Left renal cortex interstitium (tissue), 4 donors: Measurements from ENCODE around the gene DAP. TPM values are rescaled to one million over a fixed set of nuclear protein-coding genes. Genes with fewer than 3 reads are reported as not detected.
"Not testable (repeated sequence)": the region's sequence is repeated elsewhere in the genome, so short reads cannot be mapped to it uniquely, and the experiment has no call there.

Experiments
- DNase-seq, 4 donors: peaks; one replicate each; pipeline ENCODE4 v3.0.0-alpha.2; 2013; ENCODE audit warnings: low read depth in 4 of 4, low spot score in 2 of 4, missing footprints in 1 of 4
- polyA plus RNA-seq, 4 donors: library from polyadenylated mRNA; unstranded; fragments of 120-200 nt; gene quantifications; one replicate each; pipeline ENCODE4 v1.2.1, GENCODE V29; 2013; ENCODE audit not compliant: insufficient read length in 4 of 4

The DAP gene
- polyA plus RNA-seq = 100 to 1,000 TPM in 3 of 4 donors, 10 to 100 TPM in 1; 98.3 to 140 (median 126) TPM

DNA sequence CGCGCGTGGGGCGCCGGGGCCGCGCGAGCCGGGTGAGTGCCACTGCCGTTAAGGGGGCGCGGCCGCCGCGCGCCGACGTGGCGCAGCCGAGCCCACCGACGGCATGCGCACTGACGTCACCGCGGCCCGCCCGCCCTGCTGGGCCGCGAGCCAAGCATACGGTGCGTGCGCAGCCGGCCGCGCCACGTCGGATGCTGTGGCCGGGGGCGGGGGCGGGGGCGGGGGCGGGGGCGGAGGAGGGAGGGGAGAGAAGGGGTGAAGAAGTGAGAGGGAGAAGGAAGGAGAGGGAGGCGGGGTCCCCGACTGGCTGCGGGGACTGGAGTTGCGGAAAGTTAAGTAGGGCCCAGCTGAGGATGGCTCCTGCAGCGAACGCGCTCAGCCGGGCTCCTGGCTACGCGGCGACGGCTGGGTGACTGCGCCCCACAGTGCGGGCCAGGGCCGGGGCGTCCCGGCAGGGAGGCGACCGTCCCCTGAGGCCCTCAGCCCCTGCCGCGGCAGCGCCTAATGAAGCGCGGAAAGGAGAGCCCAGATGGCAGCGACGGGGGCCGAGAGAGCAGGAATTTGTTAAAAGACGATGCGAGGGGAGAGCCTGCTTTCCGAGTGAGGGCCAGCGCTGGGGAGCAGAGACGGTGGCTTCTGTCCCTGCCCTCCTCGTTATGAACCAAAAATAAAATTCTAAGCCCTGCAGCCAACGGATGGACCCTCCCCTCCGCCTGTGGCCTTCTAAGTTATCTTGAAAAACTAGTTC lies at the start of gene DAP:
Gene DAP (minus strand): TSS at position 50 of the 748 bp plus-strand sequence. CDS start 166 bp downstream, outside the sequence.
- peak; percentile 72 to 83 (median 76) for DNase-seq

- no peak for DNase-seq
These were observed 47.6 kb upstream of the DAP start for GRCh38 chr5:10808347-10809226.

DNA sequence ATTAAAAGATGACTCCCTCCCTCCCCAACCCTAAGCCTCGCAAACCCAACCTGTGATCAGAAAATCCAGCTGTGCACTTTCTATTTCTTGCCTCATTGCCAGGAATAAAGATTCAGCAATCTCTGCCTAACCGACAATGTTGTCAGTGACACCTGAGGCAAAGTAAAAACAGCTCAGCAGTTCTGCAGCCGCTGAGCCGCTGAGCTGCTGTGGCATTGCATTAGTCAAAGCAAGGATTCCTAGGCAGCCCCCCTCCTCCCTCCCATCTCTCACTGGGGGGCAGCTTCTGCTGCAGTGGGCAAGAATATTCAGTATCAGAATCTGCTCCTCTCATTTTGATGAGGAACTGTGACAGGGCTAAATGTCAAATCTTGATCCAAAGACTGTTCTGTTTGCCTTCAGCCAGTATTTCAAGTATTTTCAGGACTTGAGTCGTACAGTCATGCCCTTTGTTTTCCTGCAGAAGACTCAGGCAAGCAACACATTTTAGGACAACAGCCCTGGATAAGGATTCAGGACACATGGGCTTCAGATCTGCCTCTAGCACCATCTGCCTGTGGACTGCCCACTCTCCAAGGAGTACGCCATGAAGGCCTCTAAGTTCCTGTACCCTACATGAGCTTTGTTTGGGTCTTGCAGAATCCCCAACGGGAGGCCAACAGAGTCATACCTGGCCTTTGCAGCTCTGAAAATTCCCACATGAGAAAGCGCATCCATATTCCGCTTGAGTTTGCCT lies 41.1 kb upstream of the DAP start:
- no peak for DNase-seq

DNA sequence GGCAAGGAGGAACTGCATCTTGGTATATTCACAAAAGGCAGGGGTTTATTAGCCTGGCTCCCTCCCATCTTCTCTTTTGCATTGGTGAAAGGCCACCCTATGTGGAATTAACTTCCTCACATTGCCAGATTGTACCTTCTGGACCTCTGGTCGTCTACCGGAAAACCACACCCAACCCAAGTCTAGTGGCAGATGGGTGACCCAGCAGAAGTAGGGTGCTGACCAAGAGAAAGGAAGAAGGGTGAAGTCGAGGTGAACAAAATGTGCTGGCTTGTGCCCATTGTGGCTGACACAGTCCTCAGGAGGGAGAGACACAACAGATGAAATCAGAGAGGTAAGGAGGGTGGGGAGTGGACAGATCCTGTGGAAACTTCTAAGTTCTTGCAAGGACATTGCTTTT lies 39.8 kb upstream of the DAP start:
- DNase-seq = no peak

DNA sequence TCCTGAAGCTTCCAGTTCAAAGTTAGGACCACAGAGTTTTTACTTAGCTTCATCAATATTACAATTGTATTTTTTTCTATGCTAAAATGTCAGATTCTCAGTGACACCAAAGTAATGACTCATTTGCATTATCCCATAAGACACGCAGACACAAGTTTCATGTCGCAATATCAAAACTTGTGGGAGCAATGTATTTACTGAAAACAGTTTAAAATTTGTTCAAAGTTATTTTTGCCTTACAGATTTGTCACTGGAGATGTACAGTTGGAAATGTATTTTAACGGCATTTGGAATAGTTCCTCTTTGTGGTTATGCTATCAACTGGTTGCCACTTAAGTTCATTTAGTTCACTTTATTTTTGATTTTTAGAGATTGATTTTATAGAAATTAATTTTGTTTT lies 36.2 kb upstream of the DAP start:
- no peak for DNase-seq

DNA sequence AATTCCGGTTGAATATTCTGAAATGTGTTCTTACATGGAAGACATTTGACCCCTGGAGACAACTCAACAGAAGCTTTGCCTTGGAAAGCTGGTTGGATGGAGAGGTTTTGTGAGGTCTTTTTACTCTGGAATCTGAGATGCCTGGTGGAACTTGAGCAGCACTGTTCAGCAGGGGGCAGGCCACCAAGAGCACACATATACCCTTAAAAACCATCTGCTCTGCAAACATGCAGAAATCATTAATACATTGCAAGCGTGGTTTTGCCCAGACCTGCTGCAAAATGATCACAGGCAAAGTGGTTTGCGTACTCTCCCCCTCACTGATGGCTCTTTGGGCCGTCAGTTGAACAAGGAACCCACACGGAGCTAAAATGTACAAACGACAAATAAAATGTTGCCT lies 32.8 kb upstream of the DAP start:
- no peak for DNase-seq

DNA sequence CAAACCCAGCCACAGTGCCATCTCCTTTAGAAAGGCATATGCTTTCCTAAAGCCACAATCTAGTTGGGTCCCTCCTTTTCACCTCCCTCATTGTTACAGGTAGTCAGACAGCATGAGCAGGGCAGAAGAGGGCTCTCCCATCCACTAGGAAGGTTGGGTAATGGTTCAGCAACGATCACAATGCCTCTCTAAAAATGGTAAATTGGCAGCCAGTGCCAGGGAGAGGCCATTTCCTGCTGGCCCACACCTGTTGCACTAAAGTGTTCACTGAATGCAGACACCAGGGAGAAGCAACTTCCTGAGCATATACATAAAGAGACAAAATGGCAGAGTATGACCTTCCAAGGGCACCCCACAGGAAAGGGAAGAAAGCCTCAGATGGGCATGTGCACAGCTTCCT lies 31.3 kb upstream of the DAP start:
- no peak for DNase-seq

DNA sequence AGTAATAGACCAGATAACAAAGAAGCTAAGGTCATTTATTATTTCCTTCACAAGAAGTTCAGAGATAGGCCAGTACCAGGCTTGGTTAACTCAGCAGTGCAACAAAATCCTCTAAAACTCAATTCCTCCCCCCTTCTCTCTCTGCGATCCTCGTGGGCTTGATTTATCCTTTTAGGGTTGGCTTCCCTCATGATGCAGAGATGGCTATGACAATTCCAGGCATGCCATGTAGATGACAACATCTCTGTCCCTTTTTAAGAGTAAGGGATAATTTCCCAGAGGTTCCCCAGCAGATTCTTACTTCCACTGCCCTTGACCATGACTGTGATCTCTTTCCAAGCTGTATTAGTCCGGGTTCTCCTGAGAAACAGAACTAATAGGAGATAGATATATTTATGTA lies 28.7 kb upstream of the DAP start:
- no peak for DNase-seq

GRCh38 chr5:10789021-10789420 lies 28.0 kb upstream of the DAP start:
- no peak for DNase-seq

DNA sequence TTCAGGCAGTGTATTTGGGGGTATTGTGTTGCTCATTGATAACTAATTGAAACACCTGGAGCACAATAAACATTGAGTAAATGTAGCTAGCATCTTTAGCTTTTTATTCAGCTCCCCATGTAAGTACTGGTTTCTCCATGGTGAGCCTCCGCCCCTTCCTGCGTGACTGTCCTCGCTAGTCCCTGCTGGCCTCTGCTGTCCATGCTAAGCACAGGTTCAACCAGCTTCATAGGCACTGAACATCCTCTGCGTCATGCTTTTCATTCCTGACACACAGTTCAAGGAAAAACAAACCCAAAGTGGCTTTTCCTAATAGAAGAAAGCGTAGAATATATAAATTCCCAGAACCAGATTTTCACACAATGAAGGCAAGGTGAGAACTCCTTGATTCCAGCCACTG lies 27.3 kb upstream of the DAP start:
- no peak for DNase-seq

- no peak for DNase-seq
These were observed 25.8 kb upstream of the DAP start for GRCh38 chr5:10786835-10787234.

- not testable (repeated sequence) for DNase-seq
These were observed 19.2 kb upstream of the DAP start for GRCh38 chr5:10780208-10780607.

- DNase-seq = no peak
These were observed 18.6 kb upstream of the DAP start for GRCh38 chr5:10779592-10779991.

DNA sequence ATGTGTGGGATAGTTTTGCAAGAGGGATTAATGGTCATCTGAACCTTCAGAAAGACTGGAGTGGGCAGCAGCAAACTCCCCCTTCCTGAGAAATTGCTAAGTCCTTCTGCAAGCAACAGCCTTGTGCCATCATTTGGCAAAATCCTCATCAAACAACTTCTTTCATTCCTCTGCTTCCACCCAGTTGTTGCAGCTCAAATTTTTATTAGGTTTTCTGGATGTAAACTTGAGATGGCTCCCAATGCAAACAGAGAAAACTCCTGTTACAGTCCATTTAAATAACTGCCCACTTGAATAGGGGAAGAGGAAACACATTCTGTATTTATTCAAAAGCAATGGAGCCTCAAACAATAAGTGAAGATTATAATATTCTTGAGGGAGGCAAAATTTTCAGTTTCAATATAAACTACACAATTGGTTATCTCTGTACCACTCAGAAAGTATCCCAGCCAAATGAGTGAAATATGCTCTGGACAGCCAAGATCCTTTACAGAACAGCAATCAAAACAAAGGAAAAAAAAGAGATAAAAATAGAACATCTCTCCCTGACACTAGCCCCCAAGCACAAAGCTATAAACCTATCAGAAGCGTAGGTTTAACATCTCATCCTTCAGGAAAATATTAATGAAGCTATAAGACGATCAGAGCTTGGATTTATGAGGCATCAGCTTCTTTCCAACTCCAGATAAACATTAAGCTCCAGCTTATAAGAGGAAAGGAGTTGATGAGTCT lies 17.3 kb upstream of the DAP start:
- DNase-seq = no peak

DNA sequence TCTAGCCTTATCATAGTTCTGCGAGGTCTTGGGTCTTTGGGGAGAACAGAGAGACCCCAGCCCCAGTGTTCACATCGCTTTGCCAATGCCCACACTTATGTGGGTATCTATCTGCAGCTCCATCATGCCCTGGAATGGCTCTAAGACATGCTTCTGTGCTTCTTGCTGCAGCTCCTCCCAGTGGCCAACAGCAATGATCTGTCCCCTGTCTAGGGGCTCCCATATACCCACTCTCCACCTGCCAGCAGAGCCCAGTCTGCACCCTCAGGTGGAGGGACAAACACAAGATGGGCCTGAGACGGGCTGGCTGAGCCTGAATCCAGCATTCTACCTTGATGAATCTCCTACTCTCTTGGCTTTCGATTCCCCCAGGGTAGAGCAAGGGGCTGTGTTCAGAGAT lies 14.6 kb upstream of the DAP start:
- no peak for DNase-seq

DNA sequence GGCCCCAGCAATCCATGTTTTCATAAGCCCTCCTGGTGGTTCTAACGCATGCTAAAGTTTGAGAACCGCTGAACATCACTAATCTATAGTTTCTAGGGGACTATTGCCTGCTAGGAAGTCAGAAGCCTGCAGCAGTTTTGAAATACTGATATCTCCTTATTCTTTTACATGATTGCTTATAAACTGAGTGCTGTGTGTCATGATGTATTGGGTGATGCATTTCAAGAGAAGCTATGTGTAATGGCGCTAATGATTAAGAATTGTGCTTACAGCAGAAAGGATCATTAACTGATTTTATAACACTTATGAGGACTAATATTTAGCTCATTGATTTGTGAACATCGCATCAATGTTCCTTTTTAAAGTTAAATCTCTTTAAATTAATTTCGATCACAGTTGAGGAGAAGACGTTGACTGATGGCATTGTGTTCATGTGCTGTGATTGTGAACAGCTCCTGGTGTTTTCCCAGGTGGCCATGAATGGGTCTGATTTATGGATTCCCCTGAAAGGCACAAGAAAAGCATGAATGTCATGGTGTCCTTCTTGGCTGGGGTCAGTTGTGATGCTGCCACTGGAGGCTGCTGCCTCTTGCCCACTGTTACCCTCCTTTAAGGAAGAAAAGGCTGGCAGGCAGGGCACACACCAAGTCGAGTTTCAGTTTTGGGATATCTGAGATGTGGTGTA lies 12.0 kb upstream of the DAP start:
- DNase-seq = no peak

DNA sequence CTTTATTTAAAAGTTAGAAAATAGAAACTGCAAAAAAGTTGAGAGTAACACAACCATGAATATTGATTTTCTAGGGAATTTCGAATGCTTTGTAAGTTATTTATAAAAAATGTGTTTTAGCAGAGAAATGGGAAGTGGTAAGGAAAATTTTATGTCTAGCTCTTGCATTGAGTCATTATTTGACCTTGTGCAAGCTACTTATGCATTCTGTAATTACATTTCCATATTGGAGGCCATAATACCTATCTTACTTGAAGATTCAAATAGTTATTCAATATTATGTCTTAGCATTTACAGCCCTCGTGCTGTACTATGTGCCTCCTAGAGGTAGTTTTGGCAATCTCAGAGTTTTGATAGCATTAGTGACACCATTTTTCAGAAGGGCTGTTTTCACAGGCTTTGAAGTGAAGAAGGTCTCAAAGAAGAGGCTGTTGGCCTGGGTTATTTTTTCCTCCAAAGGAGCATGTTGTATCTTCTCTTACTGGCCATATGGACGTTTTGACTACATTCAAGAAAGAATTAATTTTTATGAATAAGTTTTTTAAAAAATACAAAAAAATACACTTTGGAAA lies 7.4 kb upstream of the DAP start:
- no peak for DNase-seq

- no peak for DNase-seq
These were observed 1.9 kb upstream of the DAP start for GRCh38 chr5:10762776-10763500.
